ENCODE data around the gene HM13.
"Not testable (repeated sequence)": the region's sequence is repeated elsewhere in the genome, so short reads cannot be mapped to it uniquely, and the experiment has no call there.

Gene HM13

GRCh38 chr20:31572042-31572700, 57.9 kb downstream of the HM13 start:
- Histone ChIP-seq H3K27ac (ENCODE audit: low read depth, low read length) (peak overlapping the region; percentile 97), H3K27me3 (ENCODE audit: control insufficient read depth in 1 of 2, insufficient read depth in 2 of 2, low read length in 2 of 2) (no peaks in the 10 kb centered on the region), H3K4me1 (ENCODE audit: insufficient read depth, low read length) (peaks cover 16% of the 10 kb centered on the region)

GRCh38 chr20:31572701-31573554, 58.7 kb downstream of the HM13 start:
- Histone ChIP-seq H3K36me3 (ENCODE audit: insufficient read depth, low read length) (peaks cover 8% of the 10 kb centered on the region), H3K27ac (ENCODE audit: low read depth, low read length) (peak overlapping the region; percentile 97), H3K9ac (ENCODE audit: low read length) (peak overlapping the region; percentile 72), H3K4me1 (ENCODE audit: insufficient read depth, low read length) (peaks cover 16% of the 10 kb centered on the region), H3K4me3 (ENCODE audit: low read depth in 1 of 2, low read length in 2 of 2) (peak overlapping the region; percentile 44 to 71), H3K27me3 (ENCODE audit: control insufficient read depth in 1 of 2, insufficient read depth in 2 of 2, low read length in 2 of 2) (no peaks in the 10 kb centered on the region), H3K9me3 (ENCODE audit: low read length) (no peaks in the 10 kb centered on the region)

More at GRCh38 chr20:31572042-31572700, 57.9 kb downstream of the HM13 start:
- Histone ChIP-seq H3K9me3 (ENCODE audit: low read length) (no peaks in the 10 kb centered on the region), H3K9ac (ENCODE audit: low read length) (peak overlapping the region; percentile 72), H3K36me3 (ENCODE audit: insufficient read depth, low read length) (peaks cover 12% of the 10 kb centered on the region), H3K4me3 (ENCODE audit: low read depth in 1 of 2, low read length in 2 of 2) (peak overlapping the region; percentile 44 to 71)

- no peaks in the 10 kb centered on the region for H3K27me3 ChIP-seq (ENCODE audit: control insufficient read depth in 1 of 2, insufficient read depth in 2 of 2, low read length in 2 of 2)
- peak overlapping the region; percentile 97 for H3K27ac ChIP-seq (ENCODE audit: low read depth, low read length)
- peak overlapping the region; percentile 38 to 47 for H3K4me3 ChIP-seq (ENCODE audit: low read depth in 1 of 2, low read length in 2 of 2)
- no peaks in the 10 kb centered on the region for H3K9me3 ChIP-seq (ENCODE audit: low read length)
- H3K36me3 ChIP-seq (ENCODE audit: insufficient read depth, low read length): peaks cover 5% of the 10 kb centered on the region
- peaks cover 16% of the 10 kb centered on the region for H3K4me1 ChIP-seq (ENCODE audit: insufficient read depth, low read length)
- peak overlapping the region; percentile 42 for H3K9ac ChIP-seq (ENCODE audit: low read length)
Observed at GRCh38 chr20:31573555-31574321, 59.5 kb downstream of the HM13 start.

- not testable (repeated sequence) for H3K27ac ChIP-seq (ENCODE audit: low read depth, low read length); H3K9me3 ChIP-seq (ENCODE audit: low read length); H3K27me3 ChIP-seq (ENCODE audit: control insufficient read depth in 1 of 2, insufficient read depth in 2 of 2, low read length in 2 of 2); H3K36me3 ChIP-seq (ENCODE audit: insufficient read depth, low read length); H3K9ac ChIP-seq (ENCODE audit: low read length); H3K4me3 ChIP-seq (ENCODE audit: low read depth in 1 of 2, low read length in 2 of 2)
- H3K4me1 ChIP-seq (ENCODE audit: insufficient read depth, low read length): peaks cover 13% of the 10 kb centered on the region
Observed at GRCh38 chr20:31574986-31575385, 60.7 kb downstream of the HM13 start.

- no peaks in the 10 kb centered on the region for H3K36me3 ChIP-seq (ENCODE audit: insufficient read depth, low read length)
- no peaks in the 10 kb centered on the region for H3K9me3 ChIP-seq (ENCODE audit: low read length)
- no peak overlapping the region for H3K4me3 ChIP-seq (ENCODE audit: low read depth in 1 of 2, low read length in 2 of 2)
- H3K27ac ChIP-seq (ENCODE audit: low read depth, low read length): no peak overlapping the region
- no peak overlapping the region for H3K9ac ChIP-seq (ENCODE audit: low read length)
- peaks cover 10% of the 10 kb centered on the region for H3K4me1 ChIP-seq (ENCODE audit: insufficient read depth, low read length)
- H3K27me3 ChIP-seq (ENCODE audit: control insufficient read depth in 1 of 2, insufficient read depth in 2 of 2, low read length in 2 of 2): no peaks in the 10 kb centered on the region
Observed at GRCh38 chr20:31576751-31577150, 62.5 kb downstream of the HM13 start.

GRCh38 chr20:31577194-31577593, 63.0 kb downstream of the HM13 start:
- H3K4me1 ChIP-seq (ENCODE audit: insufficient read depth, low read length): peaks cover 9% of the 10 kb centered on the region
- no peak overlapping the region for H3K27ac ChIP-seq (ENCODE audit: low read depth, low read length)
- H3K4me3 ChIP-seq (ENCODE audit: low read depth in 1 of 2, low read length in 2 of 2): no peak overlapping the region
- H3K27me3 ChIP-seq (ENCODE audit: control insufficient read depth in 1 of 2, insufficient read depth in 2 of 2, low read length in 2 of 2): no peaks in the 10 kb centered on the region
- H3K9ac ChIP-seq (ENCODE audit: low read length): no peak overlapping the region
- no peaks in the 10 kb centered on the region for H3K36me3 ChIP-seq (ENCODE audit: insufficient read depth, low read length)
- H3K9me3 ChIP-seq (ENCODE audit: low read length): no peaks in the 10 kb centered on the region

- H3K36me3 ChIP-seq (ENCODE audit: insufficient read depth, low read length): no peaks in the 10 kb centered on the region
- no peak overlapping the region for H3K9ac ChIP-seq (ENCODE audit: low read length)
- no peaks in the 10 kb centered on the region for H3K27me3 ChIP-seq (ENCODE audit: control insufficient read depth in 1 of 2, insufficient read depth in 2 of 2, low read length in 2 of 2)
Observed at GRCh38 chr20:31578448-31579138, 64.4 kb downstream of the HM13 start.

GRCh38 chr20:31579245-31579644, 65.0 kb downstream of the HM13 start:
- Histone ChIP-seq H3K9ac (ENCODE audit: low read length) (no peak overlapping the region), H3K36me3 (ENCODE audit: insufficient read depth, low read length) (no peaks in the 10 kb centered on the region), H3K4me1 (ENCODE audit: insufficient read depth, low read length) (no peaks in the 10 kb centered on the region), H3K4me3 (ENCODE audit: low read depth in 1 of 2, low read length in 2 of 2) (no peak overlapping the region), H3K27ac (ENCODE audit: low read depth, low read length) (no peak overlapping the region), H3K9me3 (ENCODE audit: low read length) (no peaks in the 10 kb centered on the region), H3K27me3 (ENCODE audit: control insufficient read depth in 1 of 2, insufficient read depth in 2 of 2, low read length in 2 of 2) (no peaks in the 10 kb centered on the region)

More at GRCh38 chr20:31578448-31579138, 64.4 kb downstream of the HM13 start:
- Histone ChIP-seq H3K9me3 (ENCODE audit: low read length) (no peaks in the 10 kb centered on the region), H3K4me3 (ENCODE audit: low read depth in 1 of 2, low read length in 2 of 2) (no peak overlapping the region), H3K4me1 (ENCODE audit: insufficient read depth, low read length) (peaks cover 1% of the 10 kb centered on the region), H3K27ac (ENCODE audit: low read depth, low read length) (no peak overlapping the region)

GRCh38 chr20:31579941-31580651, 65.9 kb downstream of the HM13 start:
- H3K27me3 ChIP-seq (ENCODE audit: control insufficient read depth in 1 of 2, insufficient read depth in 2 of 2, low read length in 2 of 2); H3K4me1 ChIP-seq (ENCODE audit: insufficient read depth, low read length); H3K9me3 ChIP-seq (ENCODE audit: low read length); H3K36me3 ChIP-seq (ENCODE audit: insufficient read depth, low read length); H3K4me3 ChIP-seq (ENCODE audit: low read depth in 1 of 2, low read length in 2 of 2); H3K9ac ChIP-seq (ENCODE audit: low read length); H3K27ac ChIP-seq (ENCODE audit: low read depth, low read length): not testable (repeated sequence)

GRCh38 chr20:31580706-31581105, 66.5 kb downstream of the HM13 start:
- Histone ChIP-seq H3K9ac (ENCODE audit: low read length) (no peak overlapping the region), H3K9me3 (ENCODE audit: low read length) (no peaks in the 10 kb centered on the region), H3K27me3 (ENCODE audit: control insufficient read depth in 1 of 2, insufficient read depth in 2 of 2, low read length in 2 of 2) (no peaks in the 10 kb centered on the region), H3K4me3 (ENCODE audit: low read depth in 1 of 2, low read length in 2 of 2) (no peak overlapping the region), H3K4me1 (ENCODE audit: insufficient read depth, low read length) (no peaks in the 10 kb centered on the region), H3K27ac (ENCODE audit: low read depth, low read length) (no peak overlapping the region), H3K36me3 (ENCODE audit: insufficient read depth, low read length) (no peaks in the 10 kb centered on the region)

Measured in muscle layer of colon (tissue), 2 donors.